Measurements from ENCODE around the gene SH3BGRL3. TPM values are rescaled to one million over a fixed set of nuclear protein-coding genes. Genes with fewer than 3 reads are reported as not detected.

The SH3BGRL3 gene
- polyA plus RNA-seq, 1 donor from 2014 or later: 12.8 TPM

- no peaks in the 10 kb centered on the region for H3K36me3 ChIP-seq (ENCODE audit: insufficient read depth, low read length)
- H4K20me1 ChIP-seq (ENCODE audit: insufficient read depth): no peaks in the 10 kb centered on the region
- H3F3A ChIP-seq (ENCODE audit: insufficient read depth, low read length, poor library complexity, severe bottlenecking): no peaks in the 10 kb centered on the region
- H3K9me3 ChIP-seq (ENCODE audit: low read length): no peaks in the 10 kb centered on the region
- TF ChIP-seq MXI1 (conservative IDR thresholded peaks at IDR 0.05; ENCODE audit: poor library complexity, severe bottlenecking): no peak
- no peak for TF ChIP-seq EP300 (conservative IDR thresholded peaks at IDR 0.05; ENCODE audit: poor library complexity, severe bottlenecking)
- no peak for TF ChIP-seq POLR2AphosphoS5 (IDR thresholded peaks at IDR 0.05)
- TF ChIP-seq RAD21 (conservative IDR thresholded peaks at IDR 0.05): no peak
- H3K4me2 ChIP-seq (ENCODE audit: low read length): no peak overlapping the region
- H3K27me3 ChIP-seq (ENCODE audit: insufficient read depth, low read depth, low read length): no peaks in the 10 kb centered on the region
- H3K9ac ChIP-seq (ENCODE audit: low read length): no peak overlapping the region
- H3K79me2 ChIP-seq (replicated peaks; ENCODE audit: insufficient read depth, low read length): no peaks in the 10 kb centered on the region
- H2AFZ ChIP-seq (ENCODE audit: low read depth, low read length): no peak overlapping the region
- no peak overlapping the region for H3K4me3 ChIP-seq (ENCODE audit: low read length)
- no peaks in the 10 kb centered on the region for H3K9me2 ChIP-seq (ENCODE audit: insufficient read depth, low read length)
- no peak overlapping the region for H3K27ac ChIP-seq (ENCODE audit: low read length)
These were observed 36.3 kb downstream of the SH3BGRL3 start for GRCh38 chr1:26315874-26316850.

GRCh38 chr1:26317146-26317545 lies 37.3 kb downstream of the SH3BGRL3 start:
- Histone ChIP-seq H4K20me1 (ENCODE audit: insufficient read depth) (no peaks in the 10 kb centered on the region), H3K9ac (ENCODE audit: low read length) (no peak overlapping the region), H3K4me3 (ENCODE audit: low read length) (no peak overlapping the region), H3K27ac (ENCODE audit: low read length) (no peak overlapping the region), H3F3A (ENCODE audit: insufficient read depth, low read length, poor library complexity, severe bottlenecking) (no peaks in the 10 kb centered on the region), H3K4me2 (ENCODE audit: low read length) (no peak overlapping the region), H3K27me3 (ENCODE audit: insufficient read depth, low read depth, low read length) (no peaks in the 10 kb centered on the region), H3K36me3 (ENCODE audit: insufficient read depth, low read length) (no peaks in the 10 kb centered on the region), H3K79me2 (replicated peaks; ENCODE audit: insufficient read depth, low read length) (no peaks in the 10 kb centered on the region), H3K9me2 (ENCODE audit: insufficient read depth, low read length) (no peaks in the 10 kb centered on the region), H2AFZ (ENCODE audit: low read depth, low read length) (no peak overlapping the region), H3K9me3 (ENCODE audit: low read length) (no peaks in the 10 kb centered on the region)
- no peak for TF ChIP-seq SMC3 (conservative IDR thresholded peaks at IDR 0.05; ENCODE audit: poor library complexity)
- no peak for TF ChIP-seq POLR2AphosphoS5 (IDR thresholded peaks at IDR 0.05)
- no peak for TF ChIP-seq REST (IDR thresholded peaks at IDR 0.05; ENCODE audit: borderline replicate concordance)
- no peak for TF ChIP-seq RAD21 (conservative IDR thresholded peaks at IDR 0.05)
- TF ChIP-seq EP300 (conservative IDR thresholded peaks at IDR 0.05; ENCODE audit: poor library complexity, severe bottlenecking): no peak
- no peak for TF ChIP-seq MXI1 (conservative IDR thresholded peaks at IDR 0.05; ENCODE audit: poor library complexity, severe bottlenecking)
- TF ChIP-seq CTCF (IDR thresholded peaks at IDR 0.05; ENCODE audit: poor library complexity, severe bottlenecking): no peak
- no peak for TF ChIP-seq EZH2 (IDR thresholded peaks at IDR 0.05; ENCODE audit: borderline replicate concordance, insufficient read depth, low read length, poor library complexity, severe bottlenecking)
- no peak for TF ChIP-seq TAF1 (IDR thresholded peaks at IDR 0.05; ENCODE audit: low read depth)
